Prostate gland (tissue), 2 donors: Measurements from ENCODE around the gene SCN4A.

ENCODE experiments used
- CTCF ChIP-seq, 4 experiments: fragments of 200-600 bp in 2 of 4; fragments of 450-650 bp in 2 of 4; sonication (generic) in 2 of 4; IDR thresholded peaks; 1 replicate in 3 of 4; 2 replicates in 1 of 4; pipeline ENCODE4 v1.5.1; 2016 to 2019; ENCODE audit warnings: antibody characterized with exemption in 4 of 4, mild to moderate bottlenecking in 2 of 4, moderate library complexity in 2 of 4
- POLR2A ChIP-seq: fragments of 450-650 bp; IDR thresholded peaks from one replicate; pipeline ENCODE4 v1.6.1; 2016; ENCODE audit warnings: antibody characterized with exemption, mild to moderate bottlenecking
- POLR2AphosphoS5 ChIP-seq: sonication (generic); formaldehyde crosslinking; IDR thresholded peaks from one replicate; pipeline ENCODE4 v1.6.1; 2017; ENCODE audit warnings: antibody characterized with exemption

- no peak for TF ChIP-seq CTCF (IDR thresholded peaks at IDR 0.05)
- TF ChIP-seq POLR2AphosphoS5, result no peak
- no peak for TF ChIP-seq POLR2A
These were observed 17.1 kb upstream of the SCN4A start for GRCh38 chr17:63989622-63990345.
